WERI-Rb-1 (cell line): ENCODE measurements around the gene KHK.
"Not testable (repeated sequence)": the region's sequence is repeated elsewhere in the genome, so short reads cannot be mapped to it uniquely, and the experiment has no call there.

Source experiments
- DNase-seq: peaks from one replicate; pipeline ENCODE4 v3.0.0-alpha.2; 2020
- H3K27ac ChIP-seq: fragments of 250-450 bp; sonication (Bioruptor Pico); 2 replicates; pipeline ENCODE4 v1.5.1; 2020; ENCODE audit warnings: mild to moderate bottlenecking, moderate library complexity
- H3K27me3 ChIP-seq: fragments of 250-450 bp; sonication (Bioruptor Pico); 2 replicates; pipeline ENCODE4 v1.5.1; 2021; ENCODE audit warnings: mild to moderate bottlenecking, low read depth, moderate library complexity; ENCODE audit not compliant: insufficient read depth, severe bottlenecking
- H3K36me3 ChIP-seq: fragments of 250-450 bp; sonication (Bioruptor Pico); 2 replicates; pipeline ENCODE4 v1.5.1; 2020; ENCODE audit warnings: mild to moderate bottlenecking, moderate library complexity
- H3K4me3 ChIP-seq: 2 replicates; pipeline ENCODE4 v1.5.1; 2011; ENCODE audit warnings: low read depth, mild to moderate bottlenecking, control low read depth, low read length
- H3K9me3 ChIP-seq: fragments of 250-450 bp; sonication (Bioruptor Pico); 2 replicates; pipeline ENCODE4 v1.5.1; 2021; ENCODE audit warnings: mild to moderate bottlenecking, moderate library complexity; ENCODE audit not compliant: severe bottlenecking
- CTCF ChIP-seq: IDR thresholded peaks from 2 replicates; pipeline ENCODE4 v1.5.1; 2011; ENCODE audit warnings: low read depth, mild to moderate bottlenecking, control low read depth, inconsistent platforms, low read length

KHK gene

GRCh38 chr2:27115519-27115918, 28.9 kb downstream of the KHK start:
- H3K27ac ChIP-seq, result no peak overlapping the region
- no peak for TF ChIP-seq CTCF
- no peak for DNase-seq
- H3K4me3 ChIP-seq, result no peak overlapping the region
- no peaks in the 10 kb centered on the region for H3K9me3 ChIP-seq
- no peaks in the 10 kb centered on the region for H3K27me3 ChIP-seq
- H3K36me3 ChIP-seq, result no peaks in the 10 kb centered on the region

GRCh38 chr2:27117995-27118524, 31.5 kb downstream of the KHK start:
- TF ChIP-seq CTCF, result no peak
- DNase-seq, result no peak

GRCh38 chr2:27118525-27119329, 32.2 kb downstream of the KHK start, which contains the start of gene CGREF1:
Gene CGREF1 (minus strand): TSS chr2:27119128. CDS start chr2:27104366, 14,762 bp downstream.
- Histone ChIP-seq H3K9me3 (no peaks in the 10 kb centered on the region), H3K27ac (no peak within 1 kb of the TSS), H3K27me3 (no peaks in the 10 kb centered on the region), H3K36me3 (no peaks in the 10 kb centered on the region), H3K4me3 (peak within 1 kb of the TSS; percentile 75)
- no peak for TF ChIP-seq CTCF
- DNase-seq, result peak; percentile 56

More at GRCh38 chr2:27117995-27118524, 31.5 kb downstream of the KHK start:
- H3K27me3 ChIP-seq, result no peaks in the 10 kb centered on the region
- no peaks in the 10 kb centered on the region for H3K36me3 ChIP-seq
- H3K4me3 ChIP-seq, result peak overlapping the region; percentile 75
- H3K9me3 ChIP-seq, result no peaks in the 10 kb centered on the region
- no peak overlapping the region for H3K27ac ChIP-seq

GRCh38 chr2:27119330-27119670, 32.7 kb downstream of the KHK start:
- H3K9me3 ChIP-seq, DNase-seq, H3K27me3 ChIP-seq, H3K36me3 ChIP-seq, H3K27ac ChIP-seq: not testable (repeated sequence)
- H3K4me3 ChIP-seq, result peak overlapping the region; percentile 75

- no peak for DNase-seq
- Histone ChIP-seq H3K27me3 (no peaks in the 10 kb centered on the region), H3K27ac (no peak overlapping the region), H3K36me3 (no peaks in the 10 kb centered on the region), H3K9me3 (no peaks in the 10 kb centered on the region), H3K4me3 (no peak overlapping the region)
- TF ChIP-seq CTCF, result no peak
Measured at GRCh38 chr2:27121906-27122305, 35.3 kb downstream of the KHK start.

GRCh38 chr2:27122791-27123190, 36.2 kb downstream of the KHK start:
- Histone ChIP-seq H3K27me3 (no peaks in the 10 kb centered on the region), H3K27ac (no peak overlapping the region), H3K4me3 (peak overlapping the region; percentile 68), H3K36me3 (no peaks in the 10 kb centered on the region), H3K9me3 (no peaks in the 10 kb centered on the region)
- TF ChIP-seq CTCF, result no peak
- no peak for DNase-seq
